GM23338 (cell line): ENCODE data around the gene MTFR1L. TPM values are rescaled to one million over a fixed set of nuclear protein-coding genes. Genes with fewer than 3 reads are reported as not detected.

Experiments used
- ATAC-seq: fragments of 200-7000 bp; cut with Tn5 transposase; 3 replicates; pipeline ENCODE4 v1.9.1; 2020
- DNase-seq: peaks from one replicate; pipeline ENCODE4 v3.0.0-alpha.2; 2015; ENCODE audit warnings: low spot score
- H2AFZ ChIP-seq: fragments of 200-600 bp; sonication (generic); 2 replicates; pipeline ENCODE4 v1.8.0; 2016; ENCODE audit warnings: antibody characterized with exemption, mild to moderate bottlenecking, moderate library complexity
- H3F3A ChIP-seq: fragments of 200-600 bp; sonication (generic); replicated peaks from 2 replicates; pipeline ENCODE4 v1.8.0; 2017; ENCODE audit warnings: antibody characterized with exemption, mixed run types, low read depth
- H3K27ac ChIP-seq: fragments of 200-600 bp; sonication (generic); 2 replicates; pipeline ENCODE4 v1.6.1; 2016; ENCODE audit warnings: low read depth
- H3K27me3 ChIP-seq: fragments of 200-600 bp; sonication (generic); 2 replicates; pipeline ENCODE4 v1.8.0; 2016; ENCODE audit warnings: mild to moderate bottlenecking, mixed run types, moderate library complexity; ENCODE audit not compliant: insufficient read depth
- H3K36me3 ChIP-seq: fragments of 200-600 bp; sonication (generic); 2 replicates; pipeline ENCODE4 v1.8.0; 2016; ENCODE audit warnings: mild to moderate bottlenecking; ENCODE audit not compliant: insufficient read depth
- H3K4me1 ChIP-seq: fragments of 200-600 bp; sonication (generic); 2 replicates; pipeline ENCODE4 v1.8.0; 2016; ENCODE audit warnings: mild to moderate bottlenecking, moderate library complexity; ENCODE audit not compliant: insufficient read depth
- H3K4me2 ChIP-seq: fragments of 200-600 bp; sonication (generic); 2 replicates; pipeline ENCODE4 v1.7.1; 2017; ENCODE audit warnings: mixed run types
- H3K4me3 ChIP-seq: fragments of 200-600 bp; sonication (generic); 2 replicates; pipeline ENCODE4 v1.6.1; 2016; ENCODE audit warnings: mixed run types
- H3K79me2 ChIP-seq: fragments of 200-600 bp; sonication (generic); replicated peaks from 2 replicates; pipeline ENCODE4 v1.8.0; 2017; ENCODE audit warnings: mild to moderate bottlenecking; ENCODE audit not compliant: insufficient read depth
- H3K9me2 ChIP-seq: fragments of 200-600 bp; sonication (generic); 2 replicates; pipeline ENCODE4 v1.8.0; 2017; ENCODE audit not compliant: insufficient read depth
- H4K20me1 ChIP-seq: fragments of 200-600 bp; sonication (generic); replicated peaks from 2 replicates; pipeline ENCODE4 v1.8.0; 2017; ENCODE audit warnings: mild to moderate bottlenecking; ENCODE audit not compliant: insufficient read depth
- H3K27ac Mint-ChIP-seq: 2 replicates; pipeline ENCODE4 v1.8.0; 2020; ENCODE audit warnings: inconsistent platforms, mild to moderate bottlenecking, moderate library complexity, mixed read lengths
- H3K27me3 Mint-ChIP-seq: 3 replicates; pipeline ENCODE4 v1.8.0; 2022; ENCODE audit warnings: low read depth, mild to moderate bottlenecking, moderate library complexity, mixed read lengths, inconsistent platforms; ENCODE audit not compliant: insufficient read depth, poor library complexity
- H3K36me3 Mint-ChIP-seq: 3 replicates; pipeline ENCODE4 v1.8.0; 2021; ENCODE audit warnings: low read depth, mild to moderate bottlenecking, inconsistent platforms, moderate library complexity, mixed read lengths
- H3K4me1 Mint-ChIP-seq: 3 replicates; pipeline ENCODE4 v1.8.0; 2020; ENCODE audit warnings: mild to moderate bottlenecking, inconsistent platforms, mixed read lengths
- H3K4me3 Mint-ChIP-seq: 3 replicates; pipeline ENCODE4 v1.8.0; 2021; ENCODE audit warnings: moderate library complexity, mild to moderate bottlenecking, inconsistent platforms, mixed read lengths
- H3K9me3 Mint-ChIP-seq: 3 replicates; pipeline ENCODE4 v1.8.0; 2020; ENCODE audit warnings: moderate library complexity, mild to moderate bottlenecking, inconsistent platforms, mixed read lengths
- CREB1 ChIP-seq: fragments of 250-450 bp; sonication (Bioruptor Pico); IDR thresholded peaks from 2 replicates; pipeline ENCODE4 v1.5.0; 2020; ENCODE audit warnings: low read depth, mild to moderate bottlenecking, moderate library complexity
- polyA plus RNA-seq: library from polyadenylated mRNA; unstranded; fragments of >200 nt; fragmentation: Nextera tagmentation; extraction: Ambion mirVana; gene quantifications from 2 replicates; pipeline ENCODE4 v1.2.1, GENCODE V29; 2016
- total RNA-seq: library from RNA; depleted of rRNA; stranded (reverse); fragments of >200 nt; shearing (Covaris generic); gene quantifications from 2 replicates; pipeline ENCODE4 v1.2.3, GENCODE V29; 2014
- TF ChIP-seq, protein P1 (sequence below): fragments of 250-450 bp; sonication (Bioruptor Pico); IDR thresholded peaks from 2 replicates; pipeline ENCODE4 v1.5.0; 2020; ENCODE audit warnings: mild to moderate bottlenecking, moderate library complexity

MTFR1L gene
- total and polyA plus RNA-seq, 2 experiments from 2014 or later: 14.8 to 22.7 TPM

GRCh38 chr1:25843483-25843882 lies 23.7 kb downstream of the MTFR1L start:
- peaks cover 98% of the 10 kb centered on the region for H3K79me2 ChIP-seq

More at GRCh38 chr1:25843483-25843882, 23.7 kb downstream of the MTFR1L start:
- Histone ChIP-seq H3K4me3 (no peak overlapping the region), H3K36me3 (0 out of 2 replicates have a peak, but pooled peaks cover 2% of the 10 kb centered on the region), H3K4me2 (no peak overlapping the region), H3K9me2 (no peaks in the 10 kb centered on the region), H3K27ac (no peak overlapping the region), H3K4me1 (no peaks in the 10 kb centered on the region), H2AFZ (no peak overlapping the region), H3F3A (no peaks in the 10 kb centered on the region), H3K27me3 (no peaks in the 10 kb centered on the region), H4K20me1 (peaks cover 36% of the 10 kb centered on the region; the same call in 1 of the 2 replicates)
- Mint-ChIP-seq H3K9me3 (no peaks in the 10 kb centered on the region), H3K36me3 (no peaks in the 10 kb centered on the region), H3K4me3 (no peak overlapping the region), H3K27me3 (peaks cover 2% of the 10 kb centered on the region), H3K4me1 (peaks cover under 1% of the 10 kb centered on the region; the same call in 1 of the 3 replicates), H3K27ac (no peak overlapping the region; the same call in 1 of the 2 replicates)
- TF ChIP-seq, protein P1, sequence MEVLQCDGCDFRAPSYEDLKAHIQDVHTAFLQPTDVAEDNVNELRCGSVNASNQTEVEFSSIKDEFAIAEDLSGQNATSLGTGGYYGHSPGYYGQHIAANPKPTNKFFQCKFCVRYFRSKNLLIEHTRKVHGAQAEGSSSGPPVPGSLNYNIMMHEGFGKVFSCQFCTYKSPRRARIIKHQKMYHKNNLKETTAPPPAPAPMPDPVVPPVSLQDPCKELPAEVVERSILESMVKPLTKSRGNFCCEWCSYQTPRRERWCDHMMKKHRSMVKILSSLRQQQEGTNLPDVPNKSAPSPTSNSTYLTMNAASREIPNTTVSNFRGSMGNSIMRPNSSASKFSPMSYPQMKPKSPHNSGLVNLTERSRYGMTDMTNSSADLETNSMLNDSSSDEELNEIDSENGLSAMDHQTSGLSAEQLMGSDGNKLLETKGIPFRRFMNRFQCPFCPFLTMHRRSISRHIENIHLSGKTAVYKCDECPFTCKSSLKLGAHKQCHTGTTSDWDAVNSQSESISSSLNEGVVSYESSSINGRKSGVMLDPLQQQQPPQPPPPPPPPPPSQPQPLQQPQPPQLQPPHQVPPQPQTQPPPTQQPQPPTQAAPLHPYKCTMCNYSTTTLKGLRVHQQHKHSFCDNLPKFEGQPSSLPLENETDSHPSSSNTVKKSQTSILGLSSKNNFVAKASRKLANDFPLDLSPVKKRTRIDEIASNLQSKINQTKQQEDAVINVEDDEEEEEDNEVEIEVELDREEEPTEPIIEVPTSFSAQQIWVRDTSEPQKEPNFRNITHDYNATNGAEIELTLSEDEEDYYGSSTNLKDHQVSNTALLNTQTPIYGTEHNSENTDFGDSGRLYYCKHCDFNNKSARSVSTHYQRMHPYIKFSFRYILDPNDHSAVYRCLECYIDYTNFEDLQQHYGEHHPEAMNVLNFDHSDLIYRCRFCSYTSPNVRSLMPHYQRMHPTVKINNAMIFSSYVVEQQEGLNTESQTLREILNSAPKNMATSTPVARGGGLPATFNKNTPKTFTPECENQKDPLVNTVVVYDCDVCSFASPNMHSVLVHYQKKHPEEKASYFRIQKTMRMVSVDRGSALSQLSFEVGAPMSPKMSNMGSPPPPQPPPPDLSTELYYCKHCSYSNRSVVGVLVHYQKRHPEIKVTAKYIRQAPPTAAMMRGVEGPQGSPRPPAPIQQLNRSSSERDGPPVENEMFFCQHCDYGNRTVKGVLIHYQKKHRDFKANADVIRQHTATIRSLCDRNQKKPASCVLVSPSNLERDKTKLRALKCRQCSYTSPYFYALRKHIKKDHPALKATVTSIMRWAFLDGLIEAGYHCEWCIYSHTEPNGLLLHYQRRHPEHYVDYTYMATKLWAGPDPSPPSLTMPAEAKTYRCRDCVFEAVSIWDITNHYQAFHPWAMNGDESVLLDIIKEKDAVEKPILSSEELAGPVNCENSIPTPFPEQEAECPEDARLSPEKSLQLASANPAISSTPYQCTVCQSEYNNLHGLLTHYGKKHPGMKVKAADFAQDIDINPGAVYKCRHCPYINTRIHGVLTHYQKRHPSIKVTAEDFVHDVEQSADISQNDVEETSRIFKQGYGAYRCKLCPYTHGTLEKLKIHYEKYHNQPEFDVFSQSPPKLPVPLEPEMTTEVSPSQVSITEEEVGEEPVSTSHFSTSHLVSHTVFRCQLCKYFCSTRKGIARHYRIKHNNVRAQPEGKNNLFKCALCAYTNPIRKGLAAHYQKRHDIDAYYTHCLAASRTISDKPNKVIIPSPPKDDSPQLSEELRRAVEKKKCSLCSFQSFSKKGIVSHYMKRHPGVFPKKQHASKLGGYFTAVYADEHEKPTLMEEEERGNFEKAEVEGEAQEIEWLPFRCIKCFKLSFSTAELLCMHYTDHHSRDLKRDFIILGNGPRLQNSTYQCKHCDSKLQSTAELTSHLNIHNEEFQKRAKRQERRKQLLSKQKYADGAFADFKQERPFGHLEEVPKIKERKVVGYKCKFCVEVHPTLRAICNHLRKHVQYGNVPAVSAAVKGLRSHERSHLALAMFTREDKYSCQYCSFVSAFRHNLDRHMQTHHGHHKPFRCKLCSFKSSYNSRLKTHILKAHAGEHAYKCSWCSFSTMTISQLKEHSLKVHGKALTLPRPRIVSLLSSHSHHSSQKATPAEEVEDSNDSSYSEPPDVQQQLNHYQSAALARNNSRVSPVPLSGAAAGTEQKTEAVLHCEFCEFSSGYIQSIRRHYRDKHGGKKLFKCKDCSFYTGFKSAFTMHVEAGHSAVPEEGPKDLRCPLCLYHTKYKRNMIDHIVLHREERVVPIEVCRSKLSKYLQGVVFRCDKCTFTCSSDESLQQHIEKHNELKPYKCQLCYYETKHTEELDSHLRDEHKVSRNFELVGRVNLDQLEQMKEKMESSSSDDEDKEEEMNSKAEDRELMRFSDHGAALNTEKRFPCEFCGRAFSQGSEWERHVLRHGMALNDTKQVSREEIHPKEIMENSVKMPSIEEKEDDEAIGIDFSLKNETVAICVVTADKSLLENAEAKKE (CRISPR knock-in tag): no peak
- no peak for TF ChIP-seq CREB1 (CRISPR knock-in tag)
- ATAC-seq: no peak
- DNase-seq: no peak
